Measurements from ENCODE around the gene CLDN19.

CLDN19 gene

DNA sequence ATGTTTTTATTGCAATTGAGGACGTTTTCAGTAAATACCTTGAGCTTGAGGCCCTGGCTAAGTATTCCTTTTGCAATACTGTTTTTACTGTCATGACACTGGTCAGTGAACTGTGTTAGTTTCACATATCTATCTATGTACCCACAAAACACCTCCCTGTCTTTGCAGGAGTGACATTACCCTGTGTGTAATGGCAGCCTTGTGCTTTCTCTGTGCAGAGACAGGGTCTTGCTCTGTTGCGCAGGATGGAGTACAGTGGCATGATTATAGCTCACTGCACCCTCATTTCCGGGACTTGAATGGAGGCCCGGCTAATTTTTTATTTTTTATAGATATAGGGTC lies 48.9 kb downstream of the CLDN19 start:
- TF ChIP-seq, protein P1, sequence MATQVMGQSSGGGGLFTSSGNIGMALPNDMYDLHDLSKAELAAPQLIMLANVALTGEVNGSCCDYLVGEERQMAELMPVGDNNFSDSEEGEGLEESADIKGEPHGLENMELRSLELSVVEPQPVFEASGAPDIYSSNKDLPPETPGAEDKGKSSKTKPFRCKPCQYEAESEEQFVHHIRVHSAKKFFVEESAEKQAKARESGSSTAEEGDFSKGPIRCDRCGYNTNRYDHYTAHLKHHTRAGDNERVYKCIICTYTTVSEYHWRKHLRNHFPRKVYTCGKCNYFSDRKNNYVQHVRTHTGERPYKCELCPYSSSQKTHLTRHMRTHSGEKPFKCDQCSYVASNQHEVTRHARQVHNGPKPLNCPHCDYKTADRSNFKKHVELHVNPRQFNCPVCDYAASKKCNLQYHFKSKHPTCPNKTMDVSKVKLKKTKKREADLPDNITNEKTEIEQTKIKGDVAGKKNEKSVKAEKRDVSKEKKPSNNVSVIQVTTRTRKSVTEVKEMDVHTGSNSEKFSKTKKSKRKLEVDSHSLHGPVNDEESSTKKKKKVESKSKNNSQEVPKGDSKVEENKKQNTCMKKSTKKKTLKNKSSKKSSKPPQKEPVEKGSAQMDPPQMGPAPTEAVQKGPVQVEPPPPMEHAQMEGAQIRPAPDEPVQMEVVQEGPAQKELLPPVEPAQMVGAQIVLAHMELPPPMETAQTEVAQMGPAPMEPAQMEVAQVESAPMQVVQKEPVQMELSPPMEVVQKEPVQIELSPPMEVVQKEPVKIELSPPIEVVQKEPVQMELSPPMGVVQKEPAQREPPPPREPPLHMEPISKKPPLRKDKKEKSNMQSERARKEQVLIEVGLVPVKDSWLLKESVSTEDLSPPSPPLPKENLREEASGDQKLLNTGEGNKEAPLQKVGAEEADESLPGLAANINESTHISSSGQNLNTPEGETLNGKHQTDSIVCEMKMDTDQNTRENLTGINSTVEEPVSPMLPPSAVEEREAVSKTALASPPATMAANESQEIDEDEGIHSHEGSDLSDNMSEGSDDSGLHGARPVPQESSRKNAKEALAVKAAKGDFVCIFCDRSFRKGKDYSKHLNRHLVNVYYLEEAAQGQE (IDR thresholded peaks at IDR 0.05; ENCODE audit: low read depth) = no peak
- TF ChIP-seq, protein P2, sequence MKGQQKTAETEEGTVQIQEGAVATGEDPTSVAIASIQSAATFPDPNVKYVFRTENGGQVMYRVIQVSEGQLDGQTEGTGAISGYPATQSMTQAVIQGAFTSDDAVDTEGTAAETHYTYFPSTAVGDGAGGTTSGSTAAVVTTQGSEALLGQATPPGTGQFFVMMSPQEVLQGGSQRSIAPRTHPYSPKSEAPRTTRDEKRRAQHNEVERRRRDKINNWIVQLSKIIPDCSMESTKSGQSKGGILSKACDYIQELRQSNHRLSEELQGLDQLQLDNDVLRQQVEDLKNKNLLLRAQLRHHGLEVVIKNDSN (IDR thresholded peaks at IDR 0.05) = no peak

DNA sequence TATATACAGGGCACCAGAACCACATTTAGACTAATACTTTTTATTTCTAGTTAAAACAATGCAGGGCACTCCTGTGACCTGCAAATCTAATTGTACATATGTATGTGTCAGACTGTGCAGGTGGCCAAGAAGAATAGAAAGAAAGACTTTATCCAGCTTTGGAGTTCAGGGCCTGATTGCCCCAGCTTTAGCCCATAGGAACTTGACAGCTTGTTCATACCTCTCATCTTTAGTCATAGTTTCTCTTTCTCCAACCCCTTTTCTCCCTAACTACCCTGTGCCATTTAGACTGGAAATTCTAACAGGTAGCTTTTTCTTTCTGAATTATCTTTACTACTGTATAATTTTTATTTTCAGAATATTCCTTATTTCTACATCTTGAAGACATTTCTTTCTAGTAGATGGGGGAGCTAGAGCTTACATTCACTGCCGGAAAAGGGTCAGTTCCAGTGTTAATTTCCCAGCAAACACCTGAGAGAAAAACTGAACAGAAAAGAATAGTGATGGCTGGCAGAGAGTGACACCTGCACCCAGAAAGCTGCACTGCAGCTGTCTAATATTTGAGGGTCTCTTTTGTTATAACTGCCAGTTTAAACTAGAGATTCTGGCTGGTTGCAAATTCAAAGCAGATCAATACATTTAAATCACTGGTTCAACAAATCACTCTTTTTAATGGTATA lies 49.4 kb downstream of the CLDN19 start:
- TF ChIP-seq TAF1 (IDR thresholded peaks at IDR 0.05; ENCODE audit: low read depth) (no peak), CEBPB (IDR thresholded peaks at IDR 0.05) (no peak), TCF12 (IDR thresholded peaks at IDR 0.05; ENCODE audit: low read depth) (no peak)

DNA sequence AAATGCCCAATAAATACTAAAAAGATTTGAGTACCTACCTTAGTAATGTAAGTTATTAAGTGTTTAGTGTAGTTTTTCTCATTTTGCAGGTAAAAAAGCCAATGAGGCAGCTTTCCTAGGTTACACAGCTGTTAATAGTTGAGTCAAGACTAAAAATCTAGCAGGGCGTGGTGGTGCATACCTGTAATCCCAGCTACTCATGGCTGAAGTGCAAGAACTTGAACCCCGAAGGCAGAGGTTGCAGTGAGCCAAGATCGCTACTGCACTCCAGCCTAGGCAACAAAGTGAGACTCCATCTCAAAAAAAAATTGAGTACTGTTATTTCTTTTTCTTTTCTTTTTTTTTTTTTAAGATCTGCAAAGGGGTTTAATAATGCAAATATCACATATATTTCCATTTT lies 50.1 kb downstream of the CLDN19 start:
- TF ChIP-seq YY1 (IDR thresholded peaks at IDR 0.05; ENCODE audit: low read depth) (no peak), TCF12 (IDR thresholded peaks at IDR 0.05; ENCODE audit: low read depth) (no peak), CREB1 (IDR thresholded peaks at IDR 0.05; ENCODE audit: low read depth) (no peak), RAD21 (IDR thresholded peaks at IDR 0.05; ENCODE audit: low read depth) (no peak), EP300 (IDR thresholded peaks at IDR 0.05; ENCODE audit: borderline replicate concordance) (no peak), EGR1 (IDR thresholded peaks at IDR 0.05) (no peak), CEBPB (IDR thresholded peaks at IDR 0.05) (no peak), TAF1 (IDR thresholded peaks at IDR 0.05; ENCODE audit: low read depth) (no peak), ZBTB7A (IDR thresholded peaks at IDR 0.05; ENCODE audit: low read depth) (no peak), FOXM1 (IDR thresholded peaks at IDR 0.05; ENCODE audit: borderline replicate concordance, low read depth) (no peak), TEAD4 (IDR thresholded peaks at IDR 0.05) (no peak), NFIC (IDR thresholded peaks at IDR 0.05) (no peak)
- TF ChIP-seq, protein P3, sequence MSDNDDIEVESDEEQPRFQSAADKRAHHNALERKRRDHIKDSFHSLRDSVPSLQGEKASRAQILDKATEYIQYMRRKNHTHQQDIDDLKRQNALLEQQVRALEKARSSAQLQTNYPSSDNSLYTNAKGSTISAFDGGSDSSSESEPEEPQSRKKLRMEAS (IDR thresholded peaks at IDR 0.05) = no peak
- TF ChIP-seq, protein P2 (IDR thresholded peaks at IDR 0.05) = no peak
- TF ChIP-seq, protein P1 (IDR thresholded peaks at IDR 0.05; ENCODE audit: low read depth) = no peak

DNA sequence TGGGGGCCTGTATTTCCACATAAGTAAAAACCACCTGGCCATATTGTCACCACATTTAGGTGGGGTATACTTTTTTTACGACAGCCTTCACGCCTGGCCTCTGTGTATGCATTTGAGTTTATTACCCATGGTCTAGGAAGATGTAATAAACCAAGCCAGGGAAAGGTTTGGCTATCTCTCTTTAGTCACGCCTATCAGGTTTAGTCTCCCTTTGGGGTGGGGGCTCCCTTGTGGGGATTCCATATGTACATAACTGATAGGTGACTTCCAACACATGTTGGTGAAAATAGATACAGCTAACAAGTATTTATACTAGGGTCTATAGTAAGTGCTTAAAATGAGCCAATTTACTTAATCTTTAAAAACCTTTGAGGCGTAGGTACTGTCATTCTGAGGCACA lies 53.6 kb downstream of the CLDN19 start:
- TF ChIP-seq, protein P2 (IDR thresholded peaks at IDR 0.05) = no peak
- TF ChIP-seq TEAD4 (IDR thresholded peaks at IDR 0.05) (no peak), TCF12 (IDR thresholded peaks at IDR 0.05; ENCODE audit: low read depth) (no peak), EP300 (IDR thresholded peaks at IDR 0.05; ENCODE audit: borderline replicate concordance) (no peak), CEBPB (IDR thresholded peaks at IDR 0.05) (no peak), NFIC (IDR thresholded peaks at IDR 0.05) (no peak), CREB1 (IDR thresholded peaks at IDR 0.05; ENCODE audit: low read depth) (no peak), EGR1 (IDR thresholded peaks at IDR 0.05) (no peak), FOXM1 (IDR thresholded peaks at IDR 0.05; ENCODE audit: borderline replicate concordance, low read depth) (no peak), ZBTB7A (IDR thresholded peaks at IDR 0.05; ENCODE audit: low read depth) (no peak), YY1 (IDR thresholded peaks at IDR 0.05; ENCODE audit: low read depth) (no peak), RAD21 (IDR thresholded peaks at IDR 0.05; ENCODE audit: low read depth) (no peak), TAF1 (IDR thresholded peaks at IDR 0.05; ENCODE audit: low read depth) (no peak)
- TF ChIP-seq, protein P1 (IDR thresholded peaks at IDR 0.05; ENCODE audit: low read depth) = no peak
- TF ChIP-seq, protein P3 (IDR thresholded peaks at IDR 0.05) = no peak
